Endodermal cell (in vitro differentiated cells): Measurements from ENCODE around the gene ATP6V1C2. TPM values are rescaled to one million over a fixed set of nuclear protein-coding genes. Genes with fewer than 3 reads are reported as not detected.

Source experiments
- DNase-seq: peaks from one replicate; pipeline ENCODE4 v3.0.0-alpha.2; 2017
- H3K27ac ChIP-seq: 2 replicates; pipeline ENCODE4 v1.5.1; 2013; ENCODE audit warnings: mild to moderate bottlenecking, low read depth, low read length, moderate library complexity
- H3K27me3 ChIP-seq: 2 replicates; pipeline ENCODE4 v1.6.1; 2013; ENCODE audit warnings: mild to moderate bottlenecking, low read length, moderate library complexity; ENCODE audit not compliant: insufficient read depth, control insufficient read depth, poor library complexity, severe bottlenecking
- H3K36me3 ChIP-seq: 2 replicates; pipeline ENCODE4 v1.7.0; 2013; ENCODE audit warnings: mild to moderate bottlenecking, low read length, moderate library complexity; ENCODE audit not compliant: control insufficient read depth, insufficient read depth
- H3K4me1 ChIP-seq: one replicate; pipeline ENCODE4 v1.7.0; 2013; ENCODE audit warnings: low read length; ENCODE audit not compliant: control insufficient read depth, insufficient read depth
- H3K4me3 ChIP-seq: 2 replicates; pipeline ENCODE4 v1.5.1; 2013; ENCODE audit warnings: mild to moderate bottlenecking, low read length, moderate library complexity
- H3K9ac ChIP-seq: 2 replicates; pipeline ENCODE4 v1.6.1; 2013; ENCODE audit warnings: mild to moderate bottlenecking, low read length, moderate library complexity; ENCODE audit not compliant: poor library complexity, severe bottlenecking; ENCODE audit errors: extremely low read depth
- H3K9me3 ChIP-seq: 2 replicates; pipeline ENCODE4 v1.6.1; 2013; ENCODE audit warnings: mild to moderate bottlenecking, low read length, moderate library complexity; ENCODE audit not compliant: control insufficient read depth
- H3K27ac Mint-ChIP-seq: 2 replicates; pipeline ENCODE4 v1.8.0; 2020; ENCODE audit warnings: mixed read lengths
- H3K27me3 Mint-ChIP-seq: 2 replicates; pipeline ENCODE4 v1.8.0; 2021; ENCODE audit warnings: mild to moderate bottlenecking, mixed read lengths; ENCODE audit not compliant: insufficient read depth
- H3K36me3 Mint-ChIP-seq: 2 replicates; pipeline ENCODE4 v1.8.0; 2020; ENCODE audit warnings: low read depth, mixed read lengths
- H3K4me1 Mint-ChIP-seq: 2 replicates; pipeline ENCODE4 v1.8.0; 2020; ENCODE audit warnings: mixed read lengths
- H3K4me3 Mint-ChIP-seq: 2 replicates; pipeline ENCODE4 v1.8.0; 2020; ENCODE audit warnings: mild to moderate bottlenecking, moderate library complexity, mixed read lengths
- H3K9me3 Mint-ChIP-seq: 2 replicates; pipeline ENCODE4 v1.8.0; 2020; ENCODE audit warnings: mild to moderate bottlenecking, mixed read lengths
- WGBS, 2 experiments: methylation state at CpG; one replicate each; pipeline versions ENCODE4 v1.1.5 to v1.1.7; 2013; ENCODE audit warnings: missing lambda C conversion rate in 2 of 2, mixed read lengths in 1 of 2; ENCODE audit not compliant: insufficient coverage in 1 of 2, insufficient read length in 1 of 2; 5-methylcytosine and 5-hydroxymethylcytosine counted together
- total RNA-seq, 2 donors: library from RNA; stranded (reverse); fragmentation: NEBNext Ultra II Directional in 1 of 2; extraction: Animal tissue kit (Norgen Biotek cat#: 25700) in 1 of 2; gene quantifications; 2 replicates in 1 of 2; 3 replicates in 1 of 2; pipeline ENCODE4 v1.2.1, GENCODE V29; 2021
- TF ChIP-seq, protein P1 (sequence below): fragments of 200-600 bp; sonication (generic); conservative IDR thresholded peaks from 2 replicates; pipeline ENCODE4 v1.5.0; 2021; ENCODE audit warnings: antibody characterized with exemption, mild to moderate bottlenecking

Gene ATP6V1C2
- total RNA-seq, 2 donors from 2014 or later, result 0.26 to 0.73 TPM

GRCh38 chr2:10688921-10689807 lies 32.3 kb upstream of the ATP6V1C2 start:
- WGBS, 2 experiments, result 9% methylated on average over 23 to 27 of the region's 27 CpGs

GRCh38 chr2:10691521-10691920 lies 29.9 kb upstream of the ATP6V1C2 start:
- Histone ChIP-seq H3K4me3 (no peak overlapping the region), H3K36me3 (no peaks in the 10 kb centered on the region), H3K4me1 (no peaks in the 10 kb centered on the region), H3K27ac (no peak overlapping the region), H3K27me3 (no peaks in the 10 kb centered on the region), H3K9me3 (no peaks in the 10 kb centered on the region), H3K9ac (no peak overlapping the region)
- Mint-ChIP-seq H3K4me3 (no peak overlapping the region), H3K36me3 (no peaks in the 10 kb centered on the region), H3K9me3 (no peaks in the 10 kb centered on the region), H3K4me1 (no peaks in the 10 kb centered on the region), H3K27me3 (no peaks in the 10 kb centered on the region), H3K27ac (no peak overlapping the region)
- no peak for DNase-seq
- WGBS, 2 experiments, result 94 to 98% methylated on average over 6 of the region's 6 CpGs
- TF ChIP-seq, protein P1, sequence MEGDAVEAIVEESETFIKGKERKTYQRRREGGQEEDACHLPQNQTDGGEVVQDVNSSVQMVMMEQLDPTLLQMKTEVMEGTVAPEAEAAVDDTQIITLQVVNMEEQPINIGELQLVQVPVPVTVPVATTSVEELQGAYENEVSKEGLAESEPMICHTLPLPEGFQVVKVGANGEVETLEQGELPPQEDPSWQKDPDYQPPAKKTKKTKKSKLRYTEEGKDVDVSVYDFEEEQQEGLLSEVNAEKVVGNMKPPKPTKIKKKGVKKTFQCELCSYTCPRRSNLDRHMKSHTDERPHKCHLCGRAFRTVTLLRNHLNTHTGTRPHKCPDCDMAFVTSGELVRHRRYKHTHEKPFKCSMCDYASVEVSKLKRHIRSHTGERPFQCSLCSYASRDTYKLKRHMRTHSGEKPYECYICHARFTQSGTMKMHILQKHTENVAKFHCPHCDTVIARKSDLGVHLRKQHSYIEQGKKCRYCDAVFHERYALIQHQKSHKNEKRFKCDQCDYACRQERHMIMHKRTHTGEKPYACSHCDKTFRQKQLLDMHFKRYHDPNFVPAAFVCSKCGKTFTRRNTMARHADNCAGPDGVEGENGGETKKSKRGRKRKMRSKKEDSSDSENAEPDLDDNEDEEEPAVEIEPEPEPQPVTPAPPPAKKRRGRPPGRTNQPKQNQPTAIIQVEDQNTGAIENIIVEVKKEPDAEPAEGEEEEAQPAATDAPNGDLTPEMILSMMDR, result no peak

More at GRCh38 chr2:10688921-10689807, 32.3 kb upstream of the ATP6V1C2 start:
- Mint-ChIP-seq H3K36me3 (no peaks in the 10 kb centered on the region), H3K27ac (no peak overlapping the region), H3K9me3 (no peaks in the 10 kb centered on the region), H3K4me1 (no peaks in the 10 kb centered on the region), H3K4me3 (no peak overlapping the region), H3K27me3 (no peaks in the 10 kb centered on the region)
- TF ChIP-seq, protein P1, result no peak
- H3K27ac ChIP-seq, result no peak overlapping the region
- H3K4me3 ChIP-seq, result peak overlapping the region; percentile 94
- no peaks in the 10 kb centered on the region for H3K4me1 ChIP-seq
- H3K27me3 ChIP-seq, result no peaks in the 10 kb centered on the region
- H3K9me3 ChIP-seq, result no peaks in the 10 kb centered on the region
- no peaks in the 10 kb centered on the region for H3K36me3 ChIP-seq
- DNase-seq, result no peak
- H3K9ac ChIP-seq, result peak overlapping the region; percentile 92

GRCh38 chr2:10700078-10700803 lies 21.2 kb upstream of the ATP6V1C2 start:
- Histone ChIP-seq H3K27ac (no peak overlapping the region), H3K4me1 (no peaks in the 10 kb centered on the region), H3K27me3 (peaks cover 4% of the 10 kb centered on the region), H3K4me3 (no peak overlapping the region), H3K9me3 (no peaks in the 10 kb centered on the region), H3K9ac (no peak overlapping the region), H3K36me3 (no peaks in the 10 kb centered on the region)
- 86 to 88% methylated on average over 4 of the region's 4 CpGs for WGBS, 2 experiments
- Mint-ChIP-seq H3K4me1 (no peaks in the 10 kb centered on the region), H3K27ac (no peak overlapping the region), H3K9me3 (no peaks in the 10 kb centered on the region), H3K27me3 (peaks cover 4% of the 10 kb centered on the region), H3K36me3 (no peaks in the 10 kb centered on the region), H3K4me3 (no peak overlapping the region)
- peak; percentile 15 for DNase-seq
- TF ChIP-seq, protein P1, result no peak
